HepG2 (cell line): ENCODE data around the gene GRK6. TPM values are rescaled to one million over a fixed set of nuclear protein-coding genes. Genes with fewer than 3 reads are reported as not detected.

ENCODE experiments used
- DPF2 ChIP-seq: sonication (generic); formaldehyde crosslinking; IDR thresholded peaks from 2 replicates; pipeline ENCODE4 v1.4.0; 2020; ENCODE audit warnings: mild to moderate bottlenecking, low read depth, missing genetic modification reagents, borderline replicate concordance
- ELF4 ChIP-seq: sonication (generic); formaldehyde crosslinking; IDR thresholded peaks from 2 replicates; pipeline ENCODE4 v1.5.0; 2020; ENCODE audit warnings: missing genetic modification reagents, mild to moderate bottlenecking, moderate library complexity, borderline replicate concordance
- FOXM1 ChIP-seq: sonication (generic); formaldehyde crosslinking; IDR thresholded peaks from 2 replicates; pipeline ENCODE4 v1.5.0; 2020; ENCODE audit warnings: missing genetic modification reagents
- ISL2 ChIP-seq: sonication (generic); formaldehyde crosslinking; IDR thresholded peaks from 2 replicates; pipeline ENCODE4 v1.5.0; 2020; ENCODE audit warnings: missing genetic modification reagents
- MAF1 ChIP-seq: sonication (generic); formaldehyde crosslinking; IDR thresholded peaks from 2 replicates; pipeline ENCODE4 v1.5.0; 2020; ENCODE audit warnings: missing genetic modification reagents, borderline replicate concordance
- RARA ChIP-seq: IDR thresholded peaks from 2 replicates; pipeline ENCODE4 v1.6.1; 2016; ENCODE audit warnings: missing genetic modification reagents, missing compliant biosample characterization
- RFX5 ChIP-seq: IDR thresholded peaks from 2 replicates; pipeline ENCODE4 v1.6.1; 2011; ENCODE audit warnings: low read depth, low read length, improper control_type of control experiment
- RFXAP ChIP-seq: sonication (generic); formaldehyde crosslinking; IDR thresholded peaks from 2 replicates; pipeline ENCODE4 v1.4.0; 2020; ENCODE audit warnings: missing genetic modification reagents, borderline replicate concordance
- SRSF1 ChIP-seq: fragments of 200-400 bp; formaldehyde crosslinking; optimal IDR thresholded peaks from 2 replicates; pipeline ENCODE3; 2017; ENCODE audit warnings: mild to moderate bottlenecking, low read depth, low read length, moderate library complexity
- UBTF ChIP-seq: sonication (generic); formaldehyde crosslinking; IDR thresholded peaks from 2 replicates; pipeline ENCODE4 v1.4.0; 2020; ENCODE audit warnings: mild to moderate bottlenecking, missing genetic modification reagents
- ZC3H4 ChIP-seq: sonication (generic); formaldehyde crosslinking; IDR thresholded peaks from 2 replicates; pipeline ENCODE4 v1.4.0; 2020; ENCODE audit warnings: missing genetic modification reagents, borderline replicate concordance
- ZMAT3 ChIP-seq: sonication (generic); formaldehyde crosslinking; conservative IDR thresholded peaks from 2 replicates; pipeline ENCODE4 v1.7.0; 2021; ENCODE audit warnings: missing genetic modification reagents
- ZNF10 ChIP-seq: sonication (generic); formaldehyde crosslinking; IDR thresholded peaks from 2 replicates; pipeline ENCODE4 v1.4.0; 2020; ENCODE audit warnings: mild to moderate bottlenecking, low read depth, missing genetic modification reagents, borderline replicate concordance
- ZNF441 ChIP-seq: sonication (generic); formaldehyde crosslinking; IDR thresholded peaks from 2 replicates; pipeline ENCODE4 v1.7.0; 2021; ENCODE audit warnings: missing genetic modification reagents, borderline replicate concordance
- ZNF598 ChIP-seq: sonication (generic); formaldehyde crosslinking; IDR thresholded peaks from 2 replicates; pipeline ENCODE4 v1.5.1; 2020; ENCODE audit warnings: mild to moderate bottlenecking, missing genetic modification reagents, borderline replicate concordance
- ZNF660 ChIP-seq: sonication (generic); formaldehyde crosslinking; IDR thresholded peaks from 2 replicates; pipeline ENCODE4 v1.5.1; 2020; ENCODE audit warnings: mild to moderate bottlenecking, low read depth, missing genetic modification reagents, borderline replicate concordance
- ZNF775 ChIP-seq: sonication (generic); formaldehyde crosslinking; IDR thresholded peaks from 2 replicates; pipeline ENCODE4 v1.4.0; 2020; ENCODE audit warnings: missing genetic modification reagents, mild to moderate bottlenecking, moderate library complexity, borderline replicate concordance
- ZNF839 ChIP-seq: sonication (generic); formaldehyde crosslinking; IDR thresholded peaks from 2 replicates; pipeline ENCODE4 v1.4.0; 2020; ENCODE audit warnings: missing genetic modification reagents, mild to moderate bottlenecking, borderline replicate concordance
- ZSCAN20 ChIP-seq: sonication (generic); formaldehyde crosslinking; IDR thresholded peaks from 2 replicates; pipeline ENCODE4 v1.4.0; 2020; ENCODE audit warnings: missing genetic modification reagents, mild to moderate bottlenecking, borderline replicate concordance
- polyA plus RNA-seq, 8 experiments: library from polyadenylated mRNA; depleted of rRNA in 3 of 8; stranded (reverse) in 7 of 8; unstranded in 1 of 8; fragments of >200 nt; fragmentation: Illumina TruSeq in 4 of 8; extraction: Trizol in 4 of 8; gene quantifications; 2 replicates each; pipeline versions ENCODE4 v1.2.1 to v1.2.3, GENCODE V29; 2011 to 2016; ENCODE audit warnings: low read depth in 4 of 8, missing spikeins in 1 of 8, mixed read lengths in 1 of 8; ENCODE audit not compliant: insufficient read depth in 1 of 8
- total RNA-seq, 5 experiments: library from RNA; depleted of rRNA; stranded (reverse); fragments of >200 nt; fragmentation: Illumina TruSeq; extraction: Trizol; gene quantifications; 2 replicates each; pipeline ENCODE4 v1.2.3, GENCODE V29; 2016; ENCODE audit warnings: low read depth in 1 of 5
- TF ChIP-seq, protein P1 (sequence below): sonication (generic); formaldehyde crosslinking; IDR thresholded peaks from 2 replicates; pipeline ENCODE4 v1.8.1; 2023; ENCODE audit warnings: mild to moderate bottlenecking, missing genetic modification reagents
- TF ChIP-seq, protein P2 (sequence below): sonication (generic); formaldehyde crosslinking; IDR thresholded peaks from 2 replicates; pipeline ENCODE4 v1.5.1; 2020; ENCODE audit warnings: mild to moderate bottlenecking, missing genetic modification reagents, moderate library complexity

GRK6 gene
- total and polyA plus RNA-seq, 2 of the 13 experiments (the other 11 are each of a cell fraction or from before 2014, with no cell fraction given) = 13.2 to 19.9 TPM

GRCh38 chr5:177434942-177435738 lies 8.7 kb downstream of the GRK6 start (continued):
- TF ChIP-seq, protein P1, sequence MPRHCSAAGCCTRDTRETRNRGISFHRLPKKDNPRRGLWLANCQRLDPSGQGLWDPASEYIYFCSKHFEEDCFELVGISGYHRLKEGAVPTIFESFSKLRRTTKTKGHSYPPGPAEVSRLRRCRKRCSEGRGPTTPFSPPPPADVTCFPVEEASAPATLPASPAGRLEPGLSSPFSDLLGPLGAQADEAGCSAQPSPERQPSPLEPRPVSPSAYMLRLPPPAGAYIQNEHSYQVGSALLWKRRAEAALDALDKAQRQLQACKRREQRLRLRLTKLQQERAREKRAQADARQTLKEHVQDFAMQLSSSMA (CRISPR knock-in tag) = no peak
- TF ChIP-seq ISL2 (CRISPR knock-in tag) (no peak; the same call in 1 of the 2 replicates), ZNF660 (CRISPR knock-in tag) (no peak), ZC3H4 (no peak), ZNF775 (no peak), ZNF441 (no peak), ZMAT3 (CRISPR knock-in tag) (no peak), ZNF839 (CRISPR knock-in tag) (no peak), ELF4 (CRISPR knock-in tag) (no peak), UBTF (CRISPR knock-in tag) (0 out of 2 replicates have a peak, but pooled peaks have one; percentile 31), RFX5 (no peak), ZNF10 (CRISPR knock-in tag) (no peak), MAF1 (CRISPR knock-in tag) (no peak), FOXM1 (no peak), RFXAP (CRISPR knock-in tag) (no peak), SRSF1 (no peak), ZNF598 (CRISPR knock-in tag) (no peak), ZSCAN20 (CRISPR knock-in tag) (no peak), DPF2 (CRISPR knock-in tag) (0 out of 2 replicates have a peak, but pooled peaks have one; percentile 31), RARA (CRISPR knock-in tag) (peak; percentile 62)
- TF ChIP-seq, protein P2, sequence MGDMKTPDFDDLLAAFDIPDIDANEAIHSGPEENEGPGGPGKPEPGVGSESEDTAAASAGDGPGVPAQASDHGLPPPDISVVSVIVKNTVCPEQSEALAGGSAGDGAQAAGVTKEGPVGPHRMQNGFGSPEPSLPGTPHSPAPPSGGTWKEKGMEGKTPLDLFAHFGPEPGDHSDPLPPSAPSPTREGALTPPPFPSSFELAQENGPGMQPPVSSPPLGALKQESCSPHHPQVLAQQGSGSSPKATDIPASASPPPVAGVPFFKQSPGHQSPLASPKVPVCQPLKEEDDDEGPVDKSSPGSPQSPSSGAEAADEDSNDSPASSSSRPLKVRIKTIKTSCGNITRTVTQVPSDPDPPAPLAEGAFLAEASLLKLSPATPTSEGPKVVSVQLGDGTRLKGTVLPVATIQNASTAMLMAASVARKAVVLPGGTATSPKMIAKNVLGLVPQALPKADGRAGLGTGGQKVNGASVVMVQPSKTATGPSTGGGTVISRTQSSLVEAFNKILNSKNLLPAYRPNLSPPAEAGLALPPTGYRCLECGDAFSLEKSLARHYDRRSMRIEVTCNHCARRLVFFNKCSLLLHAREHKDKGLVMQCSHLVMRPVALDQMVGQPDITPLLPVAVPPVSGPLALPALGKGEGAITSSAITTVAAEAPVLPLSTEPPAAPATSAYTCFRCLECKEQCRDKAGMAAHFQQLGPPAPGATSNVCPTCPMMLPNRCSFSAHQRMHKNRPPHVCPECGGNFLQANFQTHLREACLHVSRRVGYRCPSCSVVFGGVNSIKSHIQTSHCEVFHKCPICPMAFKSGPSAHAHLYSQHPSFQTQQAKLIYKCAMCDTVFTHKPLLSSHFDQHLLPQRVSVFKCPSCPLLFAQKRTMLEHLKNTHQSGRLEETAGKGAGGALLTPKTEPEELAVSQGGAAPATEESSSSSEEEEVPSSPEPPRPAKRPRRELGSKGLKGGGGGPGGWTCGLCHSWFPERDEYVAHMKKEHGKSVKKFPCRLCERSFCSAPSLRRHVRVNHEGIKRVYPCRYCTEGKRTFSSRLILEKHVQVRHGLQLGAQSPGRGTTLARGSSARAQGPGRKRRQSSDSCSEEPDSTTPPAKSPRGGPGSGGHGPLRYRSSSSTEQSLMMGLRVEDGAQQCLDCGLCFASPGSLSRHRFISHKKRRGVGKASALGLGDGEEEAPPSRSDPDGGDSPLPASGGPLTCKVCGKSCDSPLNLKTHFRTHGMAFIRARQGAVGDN (CRISPR knock-in tag) = peak; percentile 83
